Karpas-422 (cell line): ENCODE results near the gene PRXL2B. TPM values are rescaled to one million over a fixed set of nuclear protein-coding genes. Genes with fewer than 3 reads are reported as not detected.

Experiments
- total RNA-seq: library from RNA; depleted of rRNA; stranded (reverse); fragments of >200 nt; shearing (Covaris generic); gene quantifications from 2 replicates; pipeline ENCODE4 v1.2.3, GENCODE V29; 2014; ENCODE audit warnings: low replicate concordance; rRNA removed

The PRXL2B gene
- total RNA-seq, 1 experiment from 2014 or later: 0.89 TPM

Other genes with a start within 250 kb of the PRXL2B start
- gene MORN1, start 195.2 kb upstream of the PRXL2B start, total RNA-seq: 6.2 and 9.8 TPM in 2 replicates
- 57.2 and 108 TPM in 2 replicates for gene RER1, start 194.9 kb upstream of the PRXL2B start, total RNA-seq
- gene PEX10, start 174.2 kb upstream of the PRXL2B start, total RNA-seq: 21.4 and 32.4 TPM in 2 replicates
- 0.11 and 0.19 TPM in 2 replicates for gene PLCH2, start 110.5 kb upstream of the PRXL2B start, total RNA-seq
- 25.1 and 25.8 TPM in 2 replicates for gene PANK4, start 60.2 kb upstream of the PRXL2B start, total RNA-seq
- not detected in 2 replicates for gene HES5, start 56.5 kb upstream of the PRXL2B start, total RNA-seq
- 10.3 and 15.6 TPM in 2 replicates for gene TNFRSF14, start 30.4 kb upstream of the PRXL2B start, total RNA-seq
- not detected in 2 replicates for gene MMEL1, start 46.2 kb downstream of the PRXL2B start, total RNA-seq
- 0.32 and 1.0 TPM in 2 replicates for gene TTC34, start 214.9 kb downstream of the PRXL2B start, total RNA-seq